Neural progenitor cell (in vitro differentiated cells): Measurements from ENCODE around the gene IL18R1. TPM values are rescaled to one million over a fixed set of nuclear protein-coding genes. Genes with fewer than 3 reads are reported as not detected.

Experiments
- DNase-seq: peaks from one replicate; pipeline ENCODE4 v3.0.0-alpha.2; 2016; ENCODE audit warnings: low spot score
- H2AFZ ChIP-seq: fragments of 200-600 bp; sonication (generic); replicated peaks from 2 replicates; pipeline ENCODE4 v1.6.1; 2016; ENCODE audit warnings: antibody characterized with exemption
- H3F3A ChIP-seq: fragments of 200-600 bp; sonication (generic); 2 replicates; pipeline ENCODE4 v1.6.1; 2016; ENCODE audit warnings: antibody characterized with exemption, low read depth
- H3K27ac ChIP-seq: fragments of 200-600 bp; sonication (generic); 2 replicates; pipeline ENCODE4 v1.5.1; 2016; ENCODE audit warnings: mild to moderate bottlenecking
- H3K27me3 ChIP-seq: fragments of 200-600 bp; sonication (generic); 2 replicates; pipeline ENCODE4 v1.6.1; 2016; ENCODE audit warnings: mild to moderate bottlenecking, moderate library complexity
- H3K36me3 ChIP-seq: fragments of 200-600 bp; sonication (generic); 2 replicates; pipeline ENCODE4 v1.5.1; 2016
- H3K4me1 ChIP-seq: fragments of 200-600 bp; sonication (generic); 2 replicates; pipeline ENCODE4 v1.6.1; 2016; ENCODE audit warnings: mixed run types
- H3K4me2 ChIP-seq: fragments of 200-600 bp; sonication (generic); 2 replicates; pipeline ENCODE4 v1.6.1; 2016
- H3K4me3 ChIP-seq: fragments of 200-600 bp; sonication (generic); 2 replicates; pipeline ENCODE4 v1.5.1; 2016
- H3K79me2 ChIP-seq: fragments of 200-600 bp; sonication (generic); 2 replicates; pipeline ENCODE4 v1.6.1; 2016; ENCODE audit warnings: low read depth
- H3K9ac ChIP-seq: fragments of 200-600 bp; sonication (generic); 2 replicates; pipeline ENCODE4 v1.6.1; 2016
- H3K9me3 ChIP-seq: fragments of 200-600 bp; sonication (generic); 2 replicates; pipeline ENCODE4 v1.5.1; 2016; ENCODE audit warnings: low read depth
- H4K20me1 ChIP-seq: fragments of 200-600 bp; sonication (generic); 2 replicates; pipeline ENCODE4 v1.6.1; 2016; ENCODE audit warnings: low read depth
- H3K27ac Mint-ChIP-seq: 3 replicates; pipeline ENCODE4 v1.8.0; 2021; ENCODE audit warnings: mixed read lengths
- H3K27me3 Mint-ChIP-seq: 2 replicates; pipeline ENCODE4 v1.8.0; 2022; ENCODE audit warnings: low read depth, mild to moderate bottlenecking, inconsistent platforms, moderate library complexity, mixed read lengths; ENCODE audit not compliant: insufficient read depth
- H3K36me3 Mint-ChIP-seq: 3 replicates; pipeline ENCODE4 v1.8.0; 2021; ENCODE audit warnings: mixed read lengths
- H3K4me1 Mint-ChIP-seq: 3 replicates; pipeline ENCODE4 v1.8.0; 2021; ENCODE audit warnings: mixed read lengths
- H3K4me3 Mint-ChIP-seq: 3 replicates; pipeline ENCODE4 v1.8.0; 2021; ENCODE audit warnings: mild to moderate bottlenecking, moderate library complexity, mixed read lengths
- H3K9me3 Mint-ChIP-seq: 3 replicates; pipeline ENCODE4 v1.8.0; 2020; ENCODE audit warnings: mixed read lengths
- EZH2 ChIP-seq: fragments of 200-600 bp; sonication (generic); IDR thresholded peaks from 2 replicates; pipeline ENCODE4 v1.6.1; 2017; ENCODE audit warnings: antibody characterized with exemption, mild to moderate bottlenecking, moderate library complexity
- EZH2phosphoT487 ChIP-seq: fragments of 200-600 bp; sonication (generic); IDR thresholded peaks from 2 replicates; pipeline ENCODE4 v1.6.1; 2017; ENCODE audit warnings: antibody characterized with exemption
- total RNA-seq: library from RNA; depleted of rRNA; stranded (reverse); fragments of >200 nt; gene quantifications from 2 replicates; pipeline ENCODE4 v1.2.3, GENCODE V29; 2015; ENCODE audit warnings: low replicate concordance
- TF ChIP-seq, protein P1 (sequence below): fragments of 200-600 bp; sonication (generic); IDR thresholded peaks from 2 replicates; pipeline ENCODE4 v1.5.1; 2017; ENCODE audit warnings: antibody characterized with exemption, mild to moderate bottlenecking

IL18R1 gene
- total RNA-seq, 1 donor from 2014 or later, result 0.07 TPM

DNA sequence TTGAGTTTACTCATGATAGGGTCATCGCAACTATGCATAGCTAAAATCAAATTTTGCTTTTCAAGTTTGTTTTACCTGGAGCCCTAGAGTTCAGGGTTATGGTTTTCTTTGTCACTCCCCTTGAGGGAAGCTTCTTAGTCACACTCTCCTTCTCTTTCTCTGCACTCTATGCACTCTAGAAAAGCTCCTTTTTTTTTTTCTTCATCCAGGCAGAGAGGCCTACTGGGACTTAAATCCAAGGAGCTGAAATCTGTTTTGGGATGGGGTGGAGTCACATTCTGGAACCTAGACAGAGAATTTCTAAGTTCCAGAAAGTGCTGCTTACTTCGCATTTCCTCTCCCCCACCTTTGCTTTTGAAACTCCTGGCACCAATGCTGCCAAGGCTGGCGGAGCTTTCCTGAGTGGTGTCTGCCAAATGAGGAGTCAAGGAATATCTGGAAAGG is 19.1 kb upstream of the IL18R1 start:
- Histone ChIP-seq H3K27ac (no peak overlapping the region), H3K4me1 (no peaks in the 10 kb centered on the region), H3K79me2 (no peaks in the 10 kb centered on the region), H4K20me1 (no peaks in the 10 kb centered on the region), H3K27me3 (no peaks in the 10 kb centered on the region), H3K36me3 (no peaks in the 10 kb centered on the region), H3K9me3 (no peaks in the 10 kb centered on the region), H3K4me2 (no peak overlapping the region), H3F3A (no peaks in the 10 kb centered on the region), H2AFZ (no peak overlapping the region), H3K4me3 (no peak overlapping the region), H3K9ac (no peak overlapping the region)
- TF ChIP-seq, protein P1, sequence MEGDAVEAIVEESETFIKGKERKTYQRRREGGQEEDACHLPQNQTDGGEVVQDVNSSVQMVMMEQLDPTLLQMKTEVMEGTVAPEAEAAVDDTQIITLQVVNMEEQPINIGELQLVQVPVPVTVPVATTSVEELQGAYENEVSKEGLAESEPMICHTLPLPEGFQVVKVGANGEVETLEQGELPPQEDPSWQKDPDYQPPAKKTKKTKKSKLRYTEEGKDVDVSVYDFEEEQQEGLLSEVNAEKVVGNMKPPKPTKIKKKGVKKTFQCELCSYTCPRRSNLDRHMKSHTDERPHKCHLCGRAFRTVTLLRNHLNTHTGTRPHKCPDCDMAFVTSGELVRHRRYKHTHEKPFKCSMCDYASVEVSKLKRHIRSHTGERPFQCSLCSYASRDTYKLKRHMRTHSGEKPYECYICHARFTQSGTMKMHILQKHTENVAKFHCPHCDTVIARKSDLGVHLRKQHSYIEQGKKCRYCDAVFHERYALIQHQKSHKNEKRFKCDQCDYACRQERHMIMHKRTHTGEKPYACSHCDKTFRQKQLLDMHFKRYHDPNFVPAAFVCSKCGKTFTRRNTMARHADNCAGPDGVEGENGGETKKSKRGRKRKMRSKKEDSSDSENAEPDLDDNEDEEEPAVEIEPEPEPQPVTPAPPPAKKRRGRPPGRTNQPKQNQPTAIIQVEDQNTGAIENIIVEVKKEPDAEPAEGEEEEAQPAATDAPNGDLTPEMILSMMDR, result no peak
- TF ChIP-seq EZH2phosphoT487, result no peak
- no peak for TF ChIP-seq EZH2
- Mint-ChIP-seq H3K9me3 (no peaks in the 10 kb centered on the region), H3K27ac (no peak overlapping the region), H3K4me3 (no peak overlapping the region), H3K36me3 (no peaks in the 10 kb centered on the region), H3K27me3 (no peaks in the 10 kb centered on the region), H3K4me1 (no peaks in the 10 kb centered on the region)
- DNase-seq, result no peak

DNA sequence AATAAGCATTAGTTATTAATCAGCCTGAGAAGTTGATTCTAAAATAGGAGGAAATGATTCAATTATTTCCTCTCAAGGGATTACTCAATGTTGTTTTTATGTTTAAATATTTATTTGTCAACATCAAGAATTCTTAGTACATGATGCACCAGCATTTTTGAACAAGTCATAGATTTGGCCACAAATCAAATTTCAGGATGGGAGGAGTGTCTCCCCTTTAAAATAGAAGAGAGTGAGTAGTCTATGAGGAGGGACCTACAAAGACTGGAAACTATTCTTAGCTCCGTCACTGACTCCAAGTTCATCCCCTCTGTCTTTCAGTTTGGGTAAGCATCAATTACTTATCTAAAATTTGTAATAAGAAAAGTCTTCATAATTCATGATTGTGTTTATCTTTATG is 18.6 kb upstream of the IL18R1 start:
- Histone ChIP-seq H3K36me3 (no peaks in the 10 kb centered on the region), H3K4me2 (no peak overlapping the region), H3K27me3 (no peaks in the 10 kb centered on the region), H3K9me3 (no peaks in the 10 kb centered on the region), H3K79me2 (no peaks in the 10 kb centered on the region), H3K4me1 (no peaks in the 10 kb centered on the region), H3K27ac (no peak overlapping the region), H3F3A (no peaks in the 10 kb centered on the region), H3K9ac (no peak overlapping the region), H2AFZ (no peak overlapping the region), H4K20me1 (no peaks in the 10 kb centered on the region), H3K4me3 (no peak overlapping the region)
- Mint-ChIP-seq H3K27me3 (no peaks in the 10 kb centered on the region), H3K4me3 (no peak overlapping the region), H3K4me1 (no peaks in the 10 kb centered on the region), H3K27ac (no peak overlapping the region), H3K36me3 (no peaks in the 10 kb centered on the region), H3K9me3 (no peaks in the 10 kb centered on the region)
- TF ChIP-seq EZH2 (no peak), EZH2phosphoT487 (no peak)
- TF ChIP-seq, protein P1, result no peak
- DNase-seq, result no peak

DNA sequence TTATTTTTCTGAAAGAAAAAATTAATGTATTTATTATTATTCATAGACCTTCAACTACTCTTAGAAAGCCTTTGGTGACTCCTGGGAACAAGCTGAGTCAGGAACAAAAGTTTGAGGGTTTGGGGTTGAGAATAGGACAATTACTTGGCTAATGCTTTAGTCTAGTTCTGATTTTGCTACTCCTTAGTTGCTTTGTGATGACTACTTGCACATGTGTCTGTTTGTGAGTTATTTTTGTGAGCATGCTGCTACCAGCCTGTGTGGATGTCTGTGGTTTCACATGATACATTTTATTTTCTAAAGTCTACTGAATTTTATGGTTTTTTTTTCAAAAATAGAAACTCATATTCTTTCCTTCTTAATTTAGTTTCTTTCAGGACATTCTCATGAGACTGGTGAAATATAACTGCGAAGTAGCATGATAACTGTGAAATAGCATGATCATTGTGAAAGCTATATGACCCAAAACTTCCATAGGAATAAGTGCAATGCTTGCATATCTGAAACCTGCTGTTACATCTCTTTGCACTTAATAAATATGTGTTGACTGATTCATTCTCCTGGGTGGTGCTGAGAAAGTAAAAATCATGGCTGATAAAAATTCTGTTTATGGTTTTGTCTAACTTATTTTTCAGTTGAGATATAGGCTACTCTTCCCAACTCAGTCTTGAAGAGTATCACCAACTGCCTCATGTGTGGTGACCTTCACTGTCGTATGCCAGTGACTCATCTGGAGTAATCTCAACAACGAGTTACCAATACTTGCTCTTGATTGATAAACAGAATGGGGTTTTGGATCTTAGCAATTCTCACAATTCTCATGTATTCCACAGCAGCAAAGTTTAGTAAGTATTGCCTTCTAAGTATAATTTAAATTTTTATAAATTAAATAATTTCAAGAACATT is 17.9 kb upstream of the IL18R1 start:
- Mint-ChIP-seq H3K27me3 (no peaks in the 10 kb centered on the region), H3K27ac (no peak overlapping the region), H3K9me3 (no peaks in the 10 kb centered on the region), H3K4me3 (no peak overlapping the region), H3K36me3 (no peaks in the 10 kb centered on the region), H3K4me1 (no peaks in the 10 kb centered on the region)
- H3K4me2 ChIP-seq, result no peak overlapping the region
- no peak overlapping the region for H2AFZ ChIP-seq
- H3K27ac ChIP-seq, result no peak overlapping the region
- H3K9me3 ChIP-seq, result no peaks in the 10 kb centered on the region
- H3F3A ChIP-seq, result no peaks in the 10 kb centered on the region
- TF ChIP-seq EZH2phosphoT487 (no peak), EZH2 (no peak)
- TF ChIP-seq, protein P1, result no peak
- no peaks in the 10 kb centered on the region for H4K20me1 ChIP-seq
- no peak for DNase-seq
- H3K27me3 ChIP-seq, result no peaks in the 10 kb centered on the region
- H3K79me2 ChIP-seq, result no peaks in the 10 kb centered on the region
- H3K4me1 ChIP-seq, result no peaks in the 10 kb centered on the region
- H3K9ac ChIP-seq, result no peak overlapping the region
- no peaks in the 10 kb centered on the region for H3K36me3 ChIP-seq
- no peak overlapping the region for H3K4me3 ChIP-seq
